Upper lobe of left lung (tissue), 6 donors: ENCODE results near the gene BOLL. TPM values are rescaled to one million over a fixed set of nuclear protein-coding genes. Genes with fewer than 3 reads are reported as not detected.

Source experiments
- ATAC-seq, 2 donors: fragments of 200-7000 bp; cut with Tn5 transposase; one replicate each; pipeline ENCODE4 v1.9.1; 2022; ENCODE audit warnings: mild to moderate bottlenecking in 2 of 2, moderate library complexity in 2 of 2; ENCODE audit not compliant: low FRiP score in 2 of 2
- DNase-seq, 2 donors: peaks; one replicate each; pipeline ENCODE4 v3.0.0-alpha.2; 2019 to 2020
- H3K27ac ChIP-seq, 4 donors: fragments of 200-600 bp; sonication (generic); one replicate each; pipeline ENCODE4 v1.5.1; 2016 to 2019
- H3K27me3 ChIP-seq, 4 donors: fragments of 200-600 bp; sonication (generic); one replicate each; pipeline ENCODE4 v1.5.1; 2017 to 2019
- H3K36me3 ChIP-seq, 4 donors: fragments of 200-600 bp; sonication (generic); one replicate each; pipeline ENCODE4 v1.5.1; 2016 to 2019
- H3K4me1 ChIP-seq, 4 donors: fragments of 200-600 bp; sonication (generic); one replicate each; pipeline ENCODE4 v1.5.1; 2018 to 2019
- H3K4me3 ChIP-seq, 4 donors: fragments of 200-600 bp; sonication (generic); one replicate each; pipeline ENCODE4 v1.5.1; 2017 to 2019; ENCODE audit warnings: mild to moderate bottlenecking in 2 of 4, moderate library complexity in 1 of 4
- H3K9me3 ChIP-seq, 4 donors: fragments of 200-600 bp; sonication (generic); one replicate each; pipeline ENCODE4 v1.5.1; 2018 to 2019
- CTCF ChIP-seq, 6 experiments: fragments of 450-650 bp in 4 of 6; fragments of 200-600 bp in 2 of 6; sonication (generic) in 2 of 6; IDR thresholded peaks; one replicate each; pipeline ENCODE4 v1.5.1; 2016 to 2019; ENCODE audit warnings: antibody characterized with exemption in 6 of 6
- EP300 ChIP-seq, 4 donors: sonication (generic); formaldehyde crosslinking; IDR thresholded peaks; one replicate each; pipeline ENCODE4 v1.5.1; 2017; ENCODE audit warnings: antibody characterized with exemption in 4 of 4, control low read depth in 2 of 4
- POLR2A ChIP-seq, 4 donors: fragments of 450-650 bp; IDR thresholded peaks; one replicate each; pipeline ENCODE4 v1.5.1; 2016 to 2017; ENCODE audit warnings: antibody characterized with exemption in 4 of 4, mild to moderate bottlenecking in 2 of 4
- POLR2AphosphoS5 ChIP-seq, 2 donors: sonication (generic); formaldehyde crosslinking; IDR thresholded peaks; one replicate each; pipeline ENCODE4 v1.5.1; 2017; ENCODE audit warnings: antibody characterized with exemption in 2 of 2
- WGBS, 2 donors: methylation state at CpG; one replicate each; pipeline ENCODE4 v1.1.5; 2017 to 2018; 5-methylcytosine and 5-hydroxymethylcytosine counted together
- total RNA-seq, 6 donors: library from RNA; depleted of rRNA in 4 of 6; stranded (reverse); fragments of >200 nt in 4 of 6; gene quantifications; one replicate each; pipeline versions ENCODE4 v1.1.0 to v1.2.1, GENCODE V29; 2016 to 2021
- donor health status: DM: no; HTN: no; CAD: no; lungs with moderate emphysema.
- donor health status: DM: no; HTN: yes; CAD: no; lungs with severe emphysema.

Gene BOLL
- total RNA-seq, 6 donors from 2014 or later = not detected

DNA sequence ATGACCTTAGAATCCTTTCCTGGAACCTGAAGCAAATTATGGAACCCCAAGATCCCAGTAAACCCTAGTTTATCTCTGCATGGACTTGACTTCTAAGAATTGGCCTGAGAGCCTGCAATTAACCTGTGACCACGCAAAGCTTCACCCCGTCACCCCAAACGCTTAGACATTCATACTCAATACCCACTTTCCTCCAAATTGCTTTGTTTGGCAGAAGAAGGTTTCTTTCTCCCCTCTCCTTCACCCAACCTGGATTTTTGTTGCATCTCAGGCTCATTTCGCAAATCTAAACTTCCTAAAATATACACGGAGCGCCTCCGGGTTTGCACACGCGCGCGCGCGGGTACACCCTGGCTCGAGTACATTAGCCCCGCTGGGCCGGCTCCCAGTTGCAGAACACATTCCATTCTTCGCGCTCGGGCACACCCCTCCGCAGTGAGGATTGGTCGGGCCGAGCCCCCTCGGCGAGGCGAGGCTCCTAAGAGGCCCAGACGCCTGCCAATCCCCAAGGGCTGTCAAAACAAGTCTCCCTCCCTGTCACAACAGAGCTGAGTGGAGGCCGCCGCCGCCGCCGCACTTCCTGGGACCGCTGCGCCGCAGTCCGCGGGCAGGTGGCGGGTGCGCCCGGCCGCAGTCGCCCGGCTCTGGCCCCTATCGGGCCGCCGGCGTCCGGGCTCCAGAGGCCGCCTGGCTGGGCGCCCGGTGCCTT, 19.1 kb upstream of the BOLL start, which contains the start of gene PLCL1:
Gene PLCL1 (plus strand): TSS at position 545 of the 709 bp plus-strand sequence.
- 1 to 2% methylated on average over 23 to 46 of the region's 50 CpGs for WGBS, 2 donors
- H3K27ac ChIP-seq = peak within 1 kb of the TSS; percentile 68 to 86 (median 76)

DNA sequence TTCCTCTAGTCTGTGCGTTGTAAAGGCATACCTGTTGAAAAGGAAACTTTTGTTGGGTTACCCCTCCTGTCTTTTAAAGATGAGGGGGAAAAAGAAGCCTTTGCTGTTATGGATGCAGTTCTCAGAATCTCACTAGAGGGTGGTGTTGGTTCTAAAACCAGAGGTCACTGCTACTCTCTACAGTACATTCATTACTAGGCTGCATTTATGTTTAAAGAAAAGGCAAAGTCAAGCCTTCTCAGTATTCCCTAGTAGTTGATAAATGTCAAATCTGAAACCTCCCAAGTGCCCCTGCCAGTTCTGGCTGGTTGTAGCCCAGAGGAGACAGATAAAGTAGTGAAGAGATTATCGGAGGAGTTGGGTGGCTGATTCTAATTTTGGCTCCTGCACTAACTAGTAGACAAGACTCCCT, 17.9 kb upstream of the BOLL start:
- peaks cover 6 to 22% (median 16%) of the 10 kb centered on the region in 4 donors for H3K4me1 ChIP-seq
- no peaks in the 10 kb centered on the region for H3K9me3 ChIP-seq
- DNase-seq (no peak), ATAC-seq (peak; percentile 73 to 74)
- TF ChIP-seq POLR2A (IDR thresholded peaks at IDR 0.05) (no peak), POLR2AphosphoS5 (IDR thresholded peaks at IDR 0.05) (no peak), EP300 (IDR thresholded peaks at IDR 0.05) (no peak), CTCF (IDR thresholded peaks at IDR 0.05) (peak; percentile 48 to 77 (median 70))
- no peaks in the 10 kb centered on the region for H3K36me3 ChIP-seq
- no peak overlapping the region for H3K27ac ChIP-seq
- WGBS, 2 donors = 14 to 21% methylated on average over 2 of the region's 2 CpGs
- H3K4me3 ChIP-seq = no peak overlapping the region
- no peaks in the 10 kb centered on the region for H3K27me3 ChIP-seq

More for the DNA sequence above, 19.1 kb upstream of the BOLL start, which contains the start of gene PLCL1:
- no peaks in the 10 kb centered on the region for H3K36me3 ChIP-seq
- no peaks in the 10 kb centered on the region for H3K9me3 ChIP-seq
- H3K4me1 ChIP-seq = peaks cover 6 to 22% (median 16%) of the 10 kb centered on the region in 4 donors
- ATAC-seq (peak; percentile 96 to 98), DNase-seq (peak; percentile 96)
- peak within 1 kb of the TSS; percentile 82 to 92 (median 87) for H3K4me3 ChIP-seq
- H3K27me3 ChIP-seq = no peaks in the 10 kb centered on the region
- TF ChIP-seq EP300 (IDR thresholded peaks at IDR 0.05) (no peak), CTCF (IDR thresholded peaks at IDR 0.05) (peak in 2 of 6 experiments; percentile 8 to 26), POLR2A (IDR thresholded peaks at IDR 0.05) (peak in 2 of 4 donors; percentile 76 to 89), POLR2AphosphoS5 (IDR thresholded peaks at IDR 0.05) (peak in 1 of 2 donors; percentile 81)

DNA sequence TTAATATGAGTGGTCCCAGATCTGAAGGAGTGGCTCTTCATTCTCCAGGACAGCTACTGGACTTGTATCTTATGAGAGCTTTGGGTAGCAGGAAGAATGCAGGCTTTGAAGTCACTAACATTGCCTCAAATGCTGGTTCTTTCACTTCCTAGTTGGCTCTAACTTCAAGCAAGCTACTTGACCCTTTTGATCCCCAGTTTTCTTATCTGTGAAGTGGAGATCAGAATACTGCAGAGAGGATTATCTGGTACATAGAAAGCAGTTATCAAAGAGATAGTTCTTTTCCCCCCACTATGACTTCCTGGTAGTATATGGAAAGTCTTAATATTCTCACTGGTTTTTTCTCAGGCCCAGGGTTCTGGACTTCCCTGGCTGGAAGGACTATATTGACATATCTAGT, 15.9 kb upstream of the BOLL start:
- peaks cover 6 to 18% (median 13%) of the 10 kb centered on the region in 4 donors for H3K4me1 ChIP-seq
- no peaks in the 10 kb centered on the region for H3K36me3 ChIP-seq
- no peak for ATAC-seq
- H3K9me3 ChIP-seq = no peaks in the 10 kb centered on the region
- H3K27ac ChIP-seq = no peak overlapping the region
- no peak overlapping the region for H3K4me3 ChIP-seq
- TF ChIP-seq EP300 (IDR thresholded peaks at IDR 0.05) (no peak), CTCF (IDR thresholded peaks at IDR 0.05) (no peak), POLR2AphosphoS5 (IDR thresholded peaks at IDR 0.05) (no peak)
- no peaks in the 10 kb centered on the region for H3K27me3 ChIP-seq
- DNase-seq = no peak

DNA sequence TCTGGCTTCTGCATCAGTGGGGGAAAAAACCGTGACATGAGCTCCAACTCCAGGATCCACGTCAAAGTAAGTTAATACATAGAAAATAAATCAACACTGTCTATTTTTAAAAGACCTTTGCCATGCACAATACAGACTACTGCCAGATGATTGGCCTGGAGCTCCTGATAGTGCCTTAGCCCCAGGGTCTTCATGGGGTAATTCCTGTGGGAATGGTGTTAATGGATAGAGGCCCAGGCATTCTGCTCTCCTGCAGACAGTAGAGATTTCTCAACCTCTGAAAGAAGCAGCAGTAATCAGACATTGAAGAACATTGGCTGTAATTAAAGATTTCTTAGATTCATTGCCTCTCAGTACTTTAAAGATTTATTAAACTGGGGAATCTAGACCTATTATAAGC, 15.0 kb upstream of the BOLL start:
- no peak for ATAC-seq
- WGBS, 2 donors = 88 to 92% methylated on average over 2 of the region's 2 CpGs

More for the DNA sequence above, 15.0 kb upstream of the BOLL start:
- Histone ChIP-seq H3K27me3 (no peaks in the 10 kb centered on the region), H3K27ac (no peak overlapping the region), H3K4me3 (no peak overlapping the region), H3K9me3 (no peaks in the 10 kb centered on the region), H3K4me1 (peaks cover 4 to 9% (median 7%) of the 10 kb centered on the region in 4 donors), H3K36me3 (no peaks in the 10 kb centered on the region)
- DNase-seq = no peak
- TF ChIP-seq POLR2AphosphoS5 (IDR thresholded peaks at IDR 0.05) = no peak
- TF ChIP-seq CTCF (IDR thresholded peaks at IDR 0.05) = no peak
- TF ChIP-seq EP300 (IDR thresholded peaks at IDR 0.05) = no peak
- no peak for TF ChIP-seq POLR2A (IDR thresholded peaks at IDR 0.05)
